Caki2 (cell line): ENCODE measurements around the gene MYO5C. TPM values are rescaled to one million over a fixed set of nuclear protein-coding genes. Genes with fewer than 3 reads are reported as not detected.

Experiments
- DNase-seq: peaks from one replicate; pipeline ENCODE4 v3.0.0-alpha.2; 2015; ENCODE audit warnings: low read depth
- in situ Hi-C: cut with HindIII; loops from 2 replicates; pipeline ENCODE4 v1.10.0; 2016; ENCODE audit warnings: low sequenced_read_pairs, low pct_unique_long_range_greater_than_20kb, mixed read lengths
- total RNA-seq: library from RNA; depleted of rRNA; stranded (reverse); fragments of >200 nt; shearing (Covaris generic); gene quantifications from 2 replicates; pipeline ENCODE4 v1.2.3, GENCODE V29; 2014; ENCODE audit warnings: low replicate concordance; rRNA removed

Gene MYO5C
- total RNA-seq, 1 experiment from 2014 or later: 1.6 TPM

DNA sequence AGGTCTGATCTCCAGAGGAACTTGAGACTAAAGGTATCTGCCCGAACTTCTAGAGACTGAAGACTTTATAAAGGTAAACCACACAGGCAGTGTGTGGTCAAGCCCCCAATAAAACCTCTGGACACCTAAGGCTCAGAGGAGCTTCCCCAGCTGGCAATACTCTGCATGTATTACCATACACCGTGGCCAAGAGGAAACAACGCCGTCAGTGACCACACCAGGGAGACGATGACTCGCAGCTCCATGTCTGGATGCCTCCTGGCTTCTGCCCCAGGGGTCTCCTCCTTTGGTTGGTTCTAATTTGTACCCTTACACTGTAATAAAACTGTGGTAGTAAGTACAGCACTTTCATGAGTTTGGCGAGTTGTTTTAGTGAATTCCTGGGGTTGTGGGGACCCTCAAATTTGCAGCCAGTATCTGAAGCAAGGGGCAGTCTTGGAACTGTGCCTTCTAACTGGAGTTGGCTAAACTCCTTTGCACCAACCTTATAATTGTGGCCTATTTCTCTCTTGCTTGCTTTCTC is 150.9 kb downstream of the MYO5C start:
- DNase-seq: no peak
- in situ Hi-C loops: no loop called here

DNA sequence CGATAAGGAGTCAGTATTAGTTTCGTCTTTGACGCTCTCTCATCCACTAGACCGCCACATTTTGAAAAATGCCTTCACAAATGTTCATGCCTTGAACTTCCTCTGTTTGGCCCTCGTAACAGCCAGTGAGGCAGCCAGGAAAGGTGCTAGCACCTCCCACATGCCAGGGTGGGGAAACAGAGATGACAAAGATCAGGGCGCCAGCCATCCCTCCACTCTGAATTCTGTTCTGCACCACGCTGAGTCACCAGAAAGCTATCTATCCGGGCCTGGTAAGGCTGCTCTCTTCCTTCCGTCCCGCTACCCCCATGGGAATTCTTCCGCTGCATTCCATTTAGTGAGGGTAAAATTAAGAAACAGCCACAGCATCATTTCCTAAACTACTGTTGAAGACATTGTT is 151.7 kb downstream of the MYO5C start:
- in situ Hi-C loops: no loop called here
- no peak for DNase-seq

Other genes with a start within 250 kb of the MYO5C start
- gene BCL2L10, start 183.0 kb downstream of the MYO5C start, total RNA-seq: not detected in 2 replicates
- 35.3 and 54.8 TPM in 2 replicates for gene GNB5, start 104.4 kb downstream of the MYO5C start, total RNA-seq
- 3.1 and 3.9 TPM in 2 replicates for gene MYO5A, start 233.1 kb upstream of the MYO5C start, total RNA-seq